GM21528 (cell line): ENCODE data around the gene GIPC2.
"Not testable (repeated sequence)": the region's sequence is repeated elsewhere in the genome, so short reads cannot be mapped to it uniquely, and the experiment has no call there.

ENCODE experiments used
- ATAC-seq: cut with Tn5 transposase; IDR thresholded peaks from one replicate; pipeline ENCODE4 v1.9.1; 2021; ENCODE audit warnings: mild to moderate bottlenecking, moderate library complexity; ENCODE audit not compliant: unreplicated experiment, low FRiP score

Gene GIPC2

DNA sequence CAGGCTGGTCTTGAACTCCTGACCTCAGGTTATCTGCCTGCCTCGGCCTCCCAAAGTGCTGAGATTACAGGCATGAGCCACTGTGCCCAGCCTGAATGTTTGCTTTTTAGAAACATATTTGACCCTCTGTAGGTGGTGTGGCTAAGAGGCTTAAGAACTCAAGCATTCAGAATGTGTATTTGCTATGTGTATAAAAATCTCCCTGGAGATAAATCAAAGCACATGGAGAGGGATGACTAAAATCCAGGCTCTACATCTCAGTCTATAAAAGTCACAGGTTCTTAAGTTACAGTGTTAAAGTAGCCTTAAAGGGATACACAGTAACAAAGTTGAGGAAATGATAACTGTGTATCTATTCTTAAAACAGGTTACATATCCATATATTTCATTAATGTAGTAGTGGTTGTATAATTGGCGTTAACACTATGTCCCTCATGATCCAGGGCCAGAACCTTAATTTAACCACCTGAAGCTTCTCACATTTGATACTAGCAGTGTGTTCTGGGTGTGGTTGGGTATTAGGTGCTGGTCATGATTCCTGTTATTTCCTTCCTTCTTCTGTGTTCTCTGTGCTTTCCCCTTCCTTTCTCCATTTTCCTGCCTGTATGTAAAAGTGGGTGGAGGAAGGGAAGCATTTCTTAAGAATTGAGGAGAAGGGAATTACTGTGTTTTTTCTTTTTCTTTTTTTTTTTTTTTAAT is 16.2 kb downstream of the GIPC2 start:
- ATAC-seq: no peak

DNA sequence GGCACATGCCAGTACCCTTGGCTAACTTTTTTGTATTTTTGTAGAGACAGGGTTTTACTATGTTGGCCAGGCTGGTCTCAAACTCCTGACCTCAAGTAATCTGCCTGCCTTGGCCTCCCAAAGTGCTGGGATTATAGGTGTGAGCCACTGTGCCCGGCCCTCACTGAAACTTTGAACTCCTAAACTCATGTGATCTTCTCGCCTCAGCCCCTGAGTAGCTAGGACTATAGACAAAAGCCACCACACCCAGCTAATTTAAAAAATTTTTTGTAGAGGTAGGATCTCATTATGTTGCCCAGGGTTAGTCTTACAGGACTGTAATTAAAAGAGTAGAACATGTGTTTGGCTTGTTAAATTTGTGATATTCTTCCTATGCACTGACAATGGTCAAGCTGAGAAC is 19.1 kb downstream of the GIPC2 start:
- ATAC-seq: not testable (repeated sequence)

DNA sequence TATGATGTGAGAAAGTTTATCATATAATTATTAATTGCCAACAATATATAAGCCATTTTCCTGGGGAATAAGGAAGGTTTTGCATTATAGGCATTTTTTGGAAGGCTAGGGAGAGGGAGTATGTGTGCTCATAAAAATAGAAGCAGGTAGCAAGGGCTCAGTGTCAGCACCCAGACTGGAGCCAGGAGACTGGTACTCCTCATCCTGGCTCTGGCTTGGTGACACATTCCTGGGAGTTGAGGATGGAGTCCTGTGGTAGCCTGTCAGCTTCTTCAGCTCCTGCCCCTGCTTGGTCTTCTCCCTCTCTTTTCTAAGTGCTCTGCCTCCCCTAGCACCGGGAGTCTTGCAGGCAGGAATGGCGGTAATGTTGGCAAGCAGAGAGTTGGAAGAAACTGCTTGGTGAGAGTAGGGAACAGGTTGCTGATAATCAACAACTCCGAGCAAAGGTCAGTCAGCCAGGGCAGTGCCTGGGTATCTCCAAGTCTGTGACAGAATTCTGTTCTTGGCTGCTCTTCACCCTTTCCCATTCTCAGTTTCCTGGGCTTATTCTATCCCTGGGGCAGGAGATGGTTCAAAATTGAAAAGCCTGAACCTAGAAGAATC is 23.0 kb downstream of the GIPC2 start:
- ATAC-seq: no peak

DNA sequence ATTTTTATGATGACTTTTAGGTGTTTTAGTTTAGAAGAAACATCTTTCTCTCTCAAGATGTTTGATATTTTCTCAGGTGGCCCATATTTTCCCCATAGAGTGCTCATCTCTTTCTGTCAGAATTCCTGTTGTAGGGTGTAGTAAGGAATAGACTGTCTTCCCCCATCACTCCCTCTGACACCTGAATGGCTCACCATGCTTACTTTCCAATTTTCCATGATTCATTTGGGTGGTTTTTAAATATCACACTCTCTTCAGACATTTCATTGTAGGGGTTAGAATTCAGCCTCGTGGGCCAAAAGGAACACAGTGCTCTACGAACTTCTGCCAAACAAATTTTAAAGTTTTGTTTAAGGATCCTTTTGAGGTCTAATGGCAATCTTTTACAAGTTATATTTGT is 24.0 kb downstream of the GIPC2 start:
- no peak for ATAC-seq

DNA sequence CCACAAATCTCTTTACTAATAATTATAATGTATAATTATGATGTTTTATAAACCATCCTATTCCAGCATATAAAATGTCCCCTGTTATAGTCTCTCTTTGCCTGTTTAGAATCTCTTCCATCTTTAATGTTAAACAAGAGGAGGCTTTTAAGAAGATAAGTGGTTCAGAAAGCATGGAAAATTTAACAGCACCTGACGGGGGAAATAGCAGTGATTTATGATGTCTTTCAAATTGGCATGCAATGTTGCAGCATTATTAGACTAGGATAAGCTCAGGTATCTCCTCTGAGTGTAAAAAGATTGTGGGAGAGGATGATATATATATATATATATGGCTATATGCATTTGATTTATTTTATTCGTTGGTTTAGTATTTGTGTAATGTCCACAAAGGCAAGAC is 24.4 kb downstream of the GIPC2 start:
- no peak for ATAC-seq

DNA sequence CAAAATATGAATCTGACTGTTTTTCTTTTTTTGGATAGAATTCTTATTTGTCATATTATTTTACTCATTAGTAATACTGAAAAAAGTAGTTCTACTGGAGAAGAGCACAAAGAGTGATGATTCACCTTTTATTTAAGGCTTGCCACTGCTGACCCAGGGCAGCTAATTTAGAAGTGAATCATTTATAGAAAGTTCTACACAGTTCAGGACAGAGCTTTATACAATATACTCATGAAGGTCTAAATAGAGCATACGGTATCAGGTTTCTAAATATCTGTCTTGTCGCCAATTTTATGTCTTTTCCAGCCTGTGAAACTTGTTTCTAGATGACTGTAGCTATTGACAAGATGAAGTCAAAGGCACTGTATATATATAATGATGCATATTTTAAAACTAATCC is 25.0 kb downstream of the GIPC2 start:
- ATAC-seq: no peak

DNA sequence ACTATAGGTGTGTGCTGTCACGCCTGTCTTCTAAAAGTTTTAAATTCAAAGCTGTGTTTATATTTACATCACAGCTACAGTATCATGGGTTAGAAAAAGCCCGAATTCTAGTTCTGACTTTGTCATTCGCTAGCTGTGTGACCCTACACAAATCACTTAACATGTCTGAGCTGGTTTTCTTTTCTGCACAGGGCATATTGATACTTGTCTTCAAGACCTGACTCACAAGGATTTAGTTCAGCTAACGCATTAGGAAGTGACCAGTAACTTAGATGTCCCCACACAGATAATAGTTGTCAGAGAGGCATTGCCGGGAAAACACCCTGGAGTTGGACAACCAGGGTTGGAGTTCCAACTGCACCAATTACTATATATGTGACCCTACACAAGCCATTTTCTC is 25.9 kb downstream of the GIPC2 start:
- ATAC-seq: no peak

DNA sequence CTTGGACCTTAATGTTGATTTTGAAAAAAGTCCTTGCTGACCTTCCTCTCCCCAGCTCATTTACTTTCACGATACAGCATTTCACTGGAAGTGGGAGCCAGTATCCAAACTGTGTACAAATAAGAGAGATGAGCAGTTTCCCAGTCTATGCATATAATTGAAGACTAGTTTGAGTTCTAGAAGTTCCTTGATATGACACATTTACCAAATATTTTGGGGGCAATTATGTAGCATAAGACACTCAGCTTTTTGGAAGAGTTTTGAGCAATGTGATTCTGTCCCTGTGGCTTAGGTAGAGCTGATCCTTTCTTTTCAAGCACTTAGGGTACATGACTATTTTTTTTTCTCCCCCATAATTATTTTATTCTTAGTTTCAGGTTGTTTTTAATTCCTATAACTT is 26.4 kb downstream of the GIPC2 start:
- no peak for ATAC-seq

DNA sequence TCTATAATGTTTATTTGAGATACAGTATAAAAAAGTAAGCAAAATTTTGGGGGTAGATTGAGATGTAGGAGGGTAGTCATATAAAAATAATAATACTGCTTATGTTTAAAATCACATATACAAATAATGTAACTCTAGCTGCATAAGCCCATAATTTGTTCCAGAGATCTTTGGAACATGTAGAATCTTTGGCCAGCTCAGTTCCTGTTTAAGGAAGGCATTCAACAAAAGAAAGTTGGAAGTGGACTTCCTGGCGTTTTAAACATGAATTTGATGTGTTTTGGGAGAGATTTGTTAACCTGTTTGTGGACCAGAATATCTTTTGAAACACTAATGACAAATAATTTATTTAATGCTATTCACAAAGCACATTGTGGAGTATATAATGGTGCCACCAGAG is 27.7 kb downstream of the GIPC2 start:
- no peak for ATAC-seq

DNA sequence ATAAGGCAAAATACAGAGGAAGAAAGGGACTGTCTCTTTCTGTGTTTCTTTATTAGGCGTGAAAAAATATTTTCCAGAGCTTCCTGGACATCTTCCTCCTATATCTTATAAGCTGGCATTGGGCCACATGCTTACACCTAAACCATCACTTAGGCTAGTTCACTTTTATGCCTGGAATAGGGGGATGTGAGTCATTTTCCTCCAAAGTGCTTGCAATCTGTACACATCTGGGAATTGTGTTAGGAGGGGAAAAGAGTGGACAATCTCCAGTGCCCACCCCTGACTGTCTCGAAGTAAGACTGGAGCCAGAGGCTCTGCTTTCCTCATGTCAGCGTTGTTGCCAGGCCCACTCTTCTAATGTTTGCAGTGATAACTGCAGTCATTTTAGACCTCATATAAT is 29.9 kb downstream of the GIPC2 start:
- ATAC-seq: no peak

DNA sequence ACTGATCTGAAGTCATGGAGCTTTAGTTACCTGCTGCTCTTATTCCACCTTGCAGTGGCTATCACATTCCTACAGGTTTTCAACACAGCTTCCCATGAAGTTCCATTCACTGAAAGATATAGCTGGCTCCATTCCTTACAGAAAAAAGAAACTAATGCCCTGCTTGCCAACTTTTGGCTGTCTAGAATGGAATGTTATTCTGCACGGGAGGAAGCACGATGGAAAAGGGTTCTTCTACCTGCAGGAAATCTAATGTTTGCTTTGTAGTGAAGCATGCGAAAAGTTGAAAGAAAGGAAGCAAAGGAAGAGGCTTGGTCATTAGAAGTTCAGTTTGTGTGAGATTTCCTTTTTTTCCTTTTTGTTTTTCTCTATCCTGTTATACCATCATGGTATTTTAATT is 32.6 kb downstream of the GIPC2 start:
- no peak for ATAC-seq

DNA sequence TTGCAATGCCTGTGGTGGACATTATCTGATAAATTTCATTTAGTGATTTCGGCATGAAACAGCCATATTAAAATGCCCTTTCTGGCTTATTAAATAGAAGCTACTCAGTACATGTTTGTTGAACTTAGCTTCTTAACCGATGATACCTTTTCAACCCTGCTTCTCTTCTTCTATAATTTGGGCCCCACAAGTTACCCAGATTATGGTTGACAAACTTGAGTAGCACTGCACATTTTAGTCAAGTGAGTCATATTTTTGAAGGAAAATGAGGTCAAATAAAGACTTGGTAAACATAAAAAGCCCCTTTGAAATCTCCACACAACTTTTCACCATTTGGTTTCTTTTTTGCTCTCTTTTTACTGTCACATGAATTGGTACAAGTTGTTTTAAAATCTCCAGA is 33.8 kb downstream of the GIPC2 start:
- ATAC-seq: no peak

DNA sequence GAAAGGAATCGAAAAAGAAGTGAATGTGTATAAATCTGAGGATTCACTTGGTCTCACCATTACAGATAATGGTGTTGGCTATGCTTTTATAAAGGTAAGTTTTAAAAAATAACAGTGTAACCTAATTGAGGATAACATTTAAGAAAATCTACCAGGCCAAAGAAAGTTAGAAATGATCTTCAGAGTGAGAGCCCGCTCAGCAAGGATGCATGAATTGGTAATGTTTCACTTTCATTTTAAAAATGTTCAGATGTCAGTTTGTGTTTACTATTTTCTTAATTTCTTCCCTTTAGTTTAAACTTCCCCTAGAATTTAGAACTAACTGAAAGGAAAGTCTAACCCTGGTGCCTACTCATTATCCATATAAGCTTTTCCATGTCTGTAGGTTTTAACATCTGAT is 35.0 kb downstream of the GIPC2 start:
- no peak for ATAC-seq

DNA sequence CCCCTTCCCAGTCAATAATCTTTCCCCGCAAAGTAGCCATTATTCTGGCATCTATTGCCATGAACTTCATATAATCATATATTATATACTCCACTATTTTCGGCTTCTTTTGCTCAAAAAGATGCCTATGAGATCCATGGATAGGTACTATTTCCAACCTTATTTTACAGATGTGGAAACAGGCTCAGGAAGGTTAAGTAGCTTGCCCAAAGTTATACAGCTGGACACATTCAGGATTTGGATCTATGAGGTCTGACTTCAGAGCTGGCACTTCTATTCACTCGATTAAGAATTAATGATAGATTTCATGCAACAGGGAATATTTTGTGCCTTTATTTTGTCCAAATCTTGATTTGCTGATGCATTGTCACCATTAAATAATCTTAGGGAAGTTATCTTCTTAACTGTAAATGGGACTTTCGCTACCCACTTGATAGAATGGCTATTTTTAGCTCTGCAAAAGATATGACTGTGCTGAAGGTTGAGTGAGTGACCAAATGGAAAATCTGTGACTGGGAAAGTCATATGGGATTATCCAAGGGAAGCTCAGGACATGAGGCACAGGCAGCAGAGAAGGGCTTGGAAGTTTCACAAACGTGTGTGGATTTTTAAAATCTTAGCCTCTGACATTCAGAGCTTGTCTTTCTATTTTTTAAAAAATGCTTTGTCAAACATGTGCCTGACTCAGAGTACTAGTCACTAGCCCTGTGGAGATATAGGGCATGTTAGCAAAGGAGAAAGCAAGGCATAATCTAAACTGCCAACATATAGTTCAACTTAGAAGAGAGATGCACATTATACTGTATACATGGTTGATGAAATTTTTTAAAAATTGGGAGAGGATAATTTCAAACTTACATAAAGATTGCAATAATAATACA is 36.5 kb downstream of the GIPC2 start:
- ATAC-seq: no peak

DNA sequence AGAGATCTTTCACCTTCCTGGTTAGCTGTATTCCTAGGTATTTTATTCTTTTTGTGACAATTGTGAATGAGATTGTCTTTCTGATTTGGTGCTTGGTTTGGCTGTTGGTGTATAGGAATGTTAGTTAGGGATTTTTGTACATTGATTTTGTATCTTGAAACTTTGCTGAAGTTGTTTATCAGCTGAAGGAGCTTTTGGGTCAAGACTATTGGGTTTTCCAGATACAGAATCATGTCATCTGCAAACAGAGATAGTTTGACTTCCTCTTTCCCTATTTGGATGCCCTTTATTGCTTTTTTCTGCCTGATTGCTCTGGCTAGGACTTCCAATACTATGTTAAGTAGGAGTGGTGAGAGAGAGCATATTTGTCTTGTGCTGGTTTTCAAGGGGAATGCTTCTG is 38.9 kb downstream of the GIPC2 start:
- ATAC-seq: not testable (repeated sequence)

DNA sequence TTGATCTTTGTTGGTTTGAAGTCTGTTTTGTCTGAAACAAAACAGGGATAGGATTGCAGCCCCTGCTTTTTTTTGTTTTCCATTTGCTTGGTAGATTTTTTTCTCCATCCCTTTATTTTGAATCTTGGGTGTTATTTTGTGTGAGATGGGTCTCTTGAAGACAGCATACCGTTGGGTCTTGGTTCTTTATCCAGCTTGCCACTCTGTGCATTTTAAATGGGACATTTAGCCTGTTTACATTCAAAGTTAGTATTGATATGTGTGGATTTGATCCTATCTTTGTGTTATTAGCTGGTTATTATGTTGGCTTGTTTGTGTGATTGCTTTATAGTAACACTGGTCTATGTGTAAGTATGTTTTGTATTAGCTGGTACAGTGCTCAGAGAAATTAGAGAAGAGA is 40.9 kb downstream of the GIPC2 start:
- ATAC-seq: no peak

DNA sequence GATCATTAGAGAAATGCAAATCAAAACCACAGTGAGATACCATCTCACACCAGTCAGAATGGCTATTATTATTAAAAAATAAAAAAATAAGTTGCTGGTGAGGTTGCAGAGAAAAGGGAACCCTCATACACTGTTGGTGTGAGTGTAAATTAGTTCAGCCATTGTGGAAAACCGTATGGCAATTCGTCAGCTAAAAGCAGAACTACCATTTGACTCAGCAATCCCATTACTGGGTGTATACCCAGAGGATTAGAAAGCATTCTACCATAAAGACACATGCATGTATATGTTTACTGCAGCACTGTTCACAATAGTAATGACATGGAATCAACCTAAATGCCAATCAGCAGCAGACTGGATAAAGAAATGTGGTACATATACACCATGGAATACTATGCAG is 42.2 kb downstream of the GIPC2 start:
- no peak for ATAC-seq

DNA sequence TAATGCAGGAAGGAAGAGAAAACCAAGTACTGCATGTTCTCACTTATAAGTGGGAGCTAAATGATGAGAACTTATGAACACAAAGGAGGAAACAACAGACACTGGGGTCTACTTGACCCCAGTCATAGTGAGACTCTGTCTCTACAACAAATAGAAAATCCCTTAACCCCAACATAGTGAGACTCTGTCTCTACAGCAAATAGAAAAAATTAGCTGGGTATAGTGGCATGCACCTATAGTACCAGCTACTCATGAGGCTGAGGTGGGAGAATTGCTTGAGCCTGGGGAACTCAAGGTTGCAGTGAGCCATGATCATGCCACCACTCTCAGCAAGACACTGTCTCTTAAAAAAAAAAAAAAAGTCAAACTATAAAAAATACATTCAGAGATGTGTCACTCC is 42.7 kb downstream of the GIPC2 start:
- ATAC-seq: no peak

DNA sequence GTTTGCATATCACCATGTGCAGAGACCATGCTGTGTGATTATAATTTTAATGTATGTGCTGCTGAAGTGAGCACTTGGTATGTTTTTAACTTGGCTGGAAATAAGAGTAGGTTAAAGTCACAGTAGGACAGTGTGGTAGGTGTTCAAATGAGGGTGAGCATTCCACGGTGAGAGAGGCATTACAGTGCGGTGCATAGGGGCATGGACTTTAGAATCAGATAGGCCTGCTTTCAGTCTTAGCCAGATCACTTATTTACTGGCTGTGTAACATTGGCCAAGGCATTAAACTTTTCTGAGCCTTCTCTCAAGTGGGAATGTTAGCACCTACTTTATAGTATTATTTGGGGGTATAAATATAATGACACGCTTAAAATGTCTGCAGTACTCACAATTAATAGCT is 43.2 kb downstream of the GIPC2 start:
- no peak for ATAC-seq

DNA sequence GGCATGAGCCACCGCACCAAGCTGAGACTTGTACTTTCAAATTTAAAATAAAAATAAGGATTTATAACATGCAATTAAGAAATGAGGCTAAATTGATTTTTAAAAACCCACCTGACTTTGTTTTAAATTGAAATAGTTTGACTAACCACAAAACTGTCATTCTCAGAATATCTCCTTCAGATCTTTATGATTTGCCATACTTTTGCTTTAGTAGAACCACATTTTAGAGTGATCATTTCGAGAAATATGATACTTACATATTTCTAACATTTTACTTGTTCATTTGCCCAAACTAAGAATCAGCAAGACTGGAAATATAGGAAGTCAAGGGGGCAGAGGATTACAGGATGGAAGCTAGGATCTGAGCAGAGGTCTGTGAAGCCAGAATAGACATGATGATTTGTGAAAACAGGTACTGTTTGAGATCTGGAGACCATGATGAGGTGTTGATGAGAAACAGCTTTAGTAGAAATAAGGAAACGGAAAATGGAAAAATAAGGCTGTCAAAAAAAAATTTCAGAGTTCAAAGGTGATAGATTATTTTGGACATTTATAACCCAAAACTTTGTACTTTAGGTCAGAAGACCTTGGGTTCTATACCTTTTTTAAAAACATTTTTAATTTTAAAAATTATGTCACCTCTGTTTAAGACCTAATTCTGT is 44.8 kb downstream of the GIPC2 start:
- ATAC-seq: no peak

DNA sequence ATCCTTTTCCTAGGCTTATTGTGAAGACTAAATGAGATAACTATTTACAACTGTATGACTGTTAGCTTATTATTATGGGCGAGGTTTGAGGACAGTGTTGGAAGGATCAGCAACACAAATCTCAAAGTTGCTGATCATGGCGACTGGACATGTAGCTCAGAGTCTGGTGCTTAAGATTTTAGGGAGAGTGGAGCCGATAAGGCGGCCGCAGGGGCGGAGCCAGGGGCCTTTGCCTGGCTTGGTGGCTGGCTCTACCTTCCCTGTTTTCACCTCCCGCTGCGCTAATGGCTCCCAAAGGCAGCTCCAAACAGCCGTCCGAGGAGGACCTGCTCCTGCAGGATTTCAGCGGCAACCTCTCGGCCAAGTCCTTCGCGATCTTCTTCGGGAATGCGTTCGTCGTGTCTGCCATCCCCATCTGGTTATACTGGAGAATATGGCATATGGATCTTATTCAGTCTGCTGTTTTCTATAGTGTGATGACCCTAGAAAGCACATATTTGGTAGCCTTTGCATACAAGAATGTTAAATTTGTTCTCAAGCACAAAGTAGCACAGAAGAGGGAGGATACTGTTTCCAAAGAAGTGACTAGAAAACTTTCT is 45.5 kb downstream of the GIPC2 start:
- ATAC-seq: no peak
